ENCODE data around the gene LAMB2. TPM values are rescaled to one million over a fixed set of nuclear protein-coding genes. Genes with fewer than 3 reads are reported as not detected.

Gene LAMB2
- total RNA-seq, 1 experiment from 2014 or later = 316 TPM

DNA sequence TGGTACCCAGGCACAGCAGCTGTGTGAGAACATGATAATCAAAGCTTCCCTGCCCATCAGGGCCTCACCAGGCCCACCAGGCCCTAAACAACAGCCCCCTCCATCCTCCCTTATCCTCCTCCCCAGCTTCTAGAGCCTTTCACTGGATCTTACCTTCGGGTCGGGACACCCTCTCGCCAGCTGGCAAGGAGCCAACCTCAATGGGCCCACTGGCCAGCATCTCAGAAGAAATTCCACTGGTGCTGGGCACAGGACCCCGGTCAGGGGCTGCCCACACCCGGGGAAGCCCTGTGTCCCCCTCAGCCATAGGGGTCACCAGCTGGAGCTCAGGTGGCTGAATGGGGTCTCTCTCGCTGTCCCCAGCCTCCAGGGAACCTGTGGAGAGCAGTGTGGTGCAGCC, 21.5 kb downstream of the LAMB2 start:
- no peaks in the 10 kb centered on the region for H3K9me3 Mint-ChIP-seq (ENCODE audit: low read depth, unreplicated experiment)
- no TSS peak for BruUV-seq (replicated peaks)
- no peak overlapping the region for H3K4me3 Mint-ChIP-seq (ENCODE audit: low read depth, unreplicated experiment)
- no peak overlapping the region for H3K27ac Mint-ChIP-seq (ENCODE audit: unreplicated experiment)
- H3K36me3 Mint-ChIP-seq (ENCODE audit: insufficient read depth, unreplicated experiment) = peaks cover 34% of the 10 kb centered on the region
- intact Hi-C loops (cut with micrococcal nuclease; ENCODE audit: unreplicated experiment) = no loop called here
- H3K4me1 Mint-ChIP-seq (ENCODE audit: low read depth, unreplicated experiment) = no peaks in the 10 kb centered on the region
- CTCF ChIA-PET = no interaction called here
- no peaks in the 10 kb centered on the region for H3K27me3 Mint-ChIP-seq (ENCODE audit: unreplicated experiment)
- no peak for DNase-seq
- TF ChIP-seq CTCF (IDR thresholded peaks at IDR 0.05; ENCODE audit: unreplicated experiment) = no peak

- Mint-ChIP-seq H3K9me3 (ENCODE audit: low read depth, unreplicated experiment) (no peaks in the 10 kb centered on the region), H3K27me3 (ENCODE audit: unreplicated experiment) (no peaks in the 10 kb centered on the region), H3K4me1 (ENCODE audit: low read depth, unreplicated experiment) (no peaks in the 10 kb centered on the region), H3K36me3 (ENCODE audit: insufficient read depth, unreplicated experiment) (peaks cover 34% of the 10 kb centered on the region), H3K4me3 (ENCODE audit: low read depth, unreplicated experiment) (no peak overlapping the region), H3K27ac (ENCODE audit: unreplicated experiment) (no peak overlapping the region)
- CTCF ChIA-PET = no interaction called here
- no peak for DNase-seq
- intact Hi-C loops (cut with micrococcal nuclease; ENCODE audit: unreplicated experiment) = no loop called here
- no peak for TF ChIP-seq CTCF (IDR thresholded peaks at IDR 0.05; ENCODE audit: unreplicated experiment)
- no TSS peak for BruUV-seq (replicated peaks)
Observed at GRCh38 chr3:49110780-49111179, 22.1 kb downstream of the LAMB2 start.

DNA sequence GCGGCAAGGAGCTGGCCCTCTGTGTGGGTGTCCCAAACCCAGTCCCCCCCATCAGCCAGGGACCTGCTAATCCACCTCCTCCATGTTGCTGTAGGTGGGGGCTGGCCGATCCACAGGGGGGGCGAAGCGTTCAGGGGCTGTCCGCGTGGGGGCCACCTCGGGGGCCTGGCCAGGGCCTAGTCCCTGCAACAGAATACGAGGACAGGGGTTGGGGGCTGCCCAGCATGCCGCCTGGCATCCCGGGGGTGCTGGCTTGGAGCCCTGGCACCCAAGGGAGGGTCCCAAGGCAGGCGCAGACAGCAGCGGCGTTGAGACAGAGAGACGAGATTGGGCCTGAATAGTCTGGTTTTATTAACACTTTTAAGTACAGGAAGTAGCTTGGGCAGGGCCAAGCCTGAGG, 24.5 kb downstream of the LAMB2 start:
- Mint-ChIP-seq H3K4me3 (ENCODE audit: low read depth, unreplicated experiment) (no peak overlapping the region), H3K27me3 (ENCODE audit: unreplicated experiment) (no peaks in the 10 kb centered on the region), H3K36me3 (ENCODE audit: insufficient read depth, unreplicated experiment) (peaks cover 49% of the 10 kb centered on the region), H3K9me3 (ENCODE audit: low read depth, unreplicated experiment) (no peaks in the 10 kb centered on the region), H3K4me1 (ENCODE audit: low read depth, unreplicated experiment) (peaks cover 6% of the 10 kb centered on the region), H3K27ac (ENCODE audit: unreplicated experiment) (no peak overlapping the region)
- no peak for DNase-seq
- intact Hi-C loops (cut with micrococcal nuclease; ENCODE audit: unreplicated experiment) = no loop called here
- CTCF ChIA-PET = interaction anchor here (1.1 kb wide), 1 partner anchor 14 kb away, joined by 6 read pairs; the partner anchor contains the start of gene QRICH1
- BruUV-seq (replicated peaks) = no TSS peak
- TF ChIP-seq CTCF (IDR thresholded peaks at IDR 0.05; ENCODE audit: unreplicated experiment) = no peak

GRCh38 chr3:49104427-49105291, 28.2 kb downstream of the LAMB2 start, which contains the start of gene QARS1:
Gene QARS1, minus strand, starts transcription at chr3:49104757. Its CDS starts 24 bp downstream, at chr3:49104733.
- CTCF ChIA-PET = interaction anchor here (0.6 to 2.4 kb wide), 2 partner anchors 11 to 1281 kb away, joined by 3 to 12 read pairs; partner anchors contain the start of gene QRICH1

More at GRCh38 chr3:49104427-49105291, 28.2 kb downstream of the LAMB2 start, which contains the start of gene QARS1:
- Mint-ChIP-seq H3K9me3 (ENCODE audit: low read depth, unreplicated experiment) (no peaks in the 10 kb centered on the region), H3K36me3 (ENCODE audit: insufficient read depth, unreplicated experiment) (peaks cover 61% of the 10 kb centered on the region), H3K4me1 (ENCODE audit: low read depth, unreplicated experiment) (peaks cover 10% of the 10 kb centered on the region), H3K27me3 (ENCODE audit: unreplicated experiment) (no peaks in the 10 kb centered on the region), H3K4me3 (ENCODE audit: low read depth, unreplicated experiment) (peak within 1 kb of the TSS; percentile 98), H3K27ac (ENCODE audit: unreplicated experiment) (peak within 1 kb of the TSS; percentile 91)
- intact Hi-C loops (cut with micrococcal nuclease; ENCODE audit: unreplicated experiment) = no loop called here
- no peak for TF ChIP-seq CTCF (IDR thresholded peaks at IDR 0.05; ENCODE audit: unreplicated experiment)
- DNase-seq = peak; percentile 92
- TSS peak; percentile 91 for BruUV-seq (replicated peaks)
